K562 (cell line): Measurements from ENCODE around the gene CLIP1. TPM values are rescaled to one million over a fixed set of nuclear protein-coding genes. Genes with fewer than 3 reads are reported as not detected.

Experiments used
- ATAC-seq: fragments of 200-7000 bp; cut with Tn5 transposase; 3 replicates; pipeline ENCODE4 v1.9.1; 2020; ENCODE audit warnings: moderate library complexity
- BruUV-seq: library from RNA; stranded (reverse); fragments of 400-500 nt; replicated peaks from 2 replicates; lab custom pipeline; 2021; lab: Mats Ljungman, UMichigan
- CTCF ChIA-PET: fragments of 300-600 bp; formaldehyde crosslinking; extraction: SDS; loops from one replicate; lab custom pipeline; 2021; ENCODE audit warnings: low intra/inter-chr PET ratio; lab: Yijun Ruan, JAX
- POLR2A ChIA-PET: fragments of 300-600, 350-650 bp; sonication (Branson Sonifier 250); formaldehyde crosslinking; extraction: SDS; loops from one replicate; lab custom pipeline; 2021; ENCODE audit warnings: antibody characterized with exemption, inconsistent platforms; lab: Yijun Ruan, JAX
- DNase-seq, 4 experiments: peaks; one replicate each; pipeline versions ENCODE4 v3.0.0 to v3.0.0-alpha.2; 2011 to 2018; ENCODE audit warnings: low spot score in 3 of 4, mixed read lengths in 3 of 4; ENCODE audit errors: extremely low read depth in 1 of 4
- FAIRE-seq: peaks from 2 replicates; lab custom pipeline; 2011; peaks lifted over from hg19 to GRCh38; lab: Jason Lieb, UNC
- H2AFZ ChIP-seq: 2 replicates; pipeline ENCODE4 v1.6.0; 2011; ENCODE audit warnings: low read depth, low read length, control low read depth, inconsistent platforms
- H3K27ac ChIP-seq: fragments of 200-600 bp; 3 replicates; pipeline ENCODE4 v1.8.0; 2011; ENCODE audit warnings: low read depth, mild to moderate bottlenecking, control low read depth, inconsistent platforms, low read length, moderate library complexity, mixed read lengths; ENCODE audit errors: extremely low read depth
- H3K27me3 ChIP-seq, 2 experiments: fragments of 300-600 bp in 1 of 2; 2 replicates in 1 of 2; 3 replicates in 1 of 2; pipeline versions ENCODE4 v1.6.0 to v1.8.0; 2011; ENCODE audit warnings: inconsistent platforms in 2 of 2, low read length in 2 of 2, mild to moderate bottlenecking in 1 of 2, mixed read lengths in 1 of 2, moderate library complexity in 1 of 2; ENCODE audit not compliant: control insufficient read depth in 2 of 2, insufficient read depth in 2 of 2
- H3K36me3 ChIP-seq: fragments of 300-600 bp; 3 replicates; pipeline ENCODE4 v1.8.0; 2011; ENCODE audit warnings: mild to moderate bottlenecking, low read length, inconsistent platforms; ENCODE audit not compliant: control insufficient read depth, insufficient read depth
- H3K4me1 ChIP-seq, 2 experiments: fragments of 200-600 bp in 1 of 2; replicated peaks in 1 of 2; 2 replicates in 1 of 2; 3 replicates in 1 of 2; pipeline versions ENCODE4 v1.5.1 to v1.8.0; 2011; ENCODE audit warnings: inconsistent platforms in 2 of 2, low read length in 2 of 2, mild to moderate bottlenecking in 1 of 2, mixed read lengths in 1 of 2, moderate library complexity in 1 of 2; ENCODE audit not compliant: control insufficient read depth in 2 of 2, insufficient read depth in 2 of 2
- H3K4me2 ChIP-seq: 2 replicates; pipeline ENCODE4 v1.6.1; 2011; ENCODE audit warnings: low read length, control low read depth, inconsistent platforms, mixed read lengths; ENCODE audit not compliant: insufficient read depth
- H3K4me3 ChIP-seq: fragments of 200-600 bp; sonication (generic), shearing (Covaris generic); 2 replicates; pipeline ENCODE4 v1.5.1; 2016; ENCODE audit warnings: control low read depth, inconsistent platforms
- H3K79me2 ChIP-seq: fragments of 200-600 bp; 3 replicates; pipeline ENCODE4 v1.8.0; 2011; ENCODE audit warnings: low read length, inconsistent platforms; ENCODE audit not compliant: control insufficient read depth, insufficient read depth
- H3K9ac ChIP-seq, 2 experiments: 2 replicates each; pipeline versions ENCODE4 v1.6.0 to v1.6.1; 2011; ENCODE audit warnings: low read depth in 2 of 2, low read length in 2 of 2, control low read depth in 1 of 2, inconsistent platforms in 1 of 2, mild to moderate bottlenecking in 1 of 2, mixed read lengths in 1 of 2; ENCODE audit not compliant: insufficient read depth in 1 of 2
- H3K9me1 ChIP-seq: one replicate; pipeline ENCODE4 v1.6.0; 2011; ENCODE audit warnings: inconsistent platforms, mild to moderate bottlenecking, low read length, moderate library complexity; ENCODE audit not compliant: control insufficient read depth, insufficient read depth
- H3K9me3 ChIP-seq: replicated peaks from 2 replicates; pipeline ENCODE4 v1.5.1; 2011; ENCODE audit warnings: low read depth, low read length, inconsistent platforms; ENCODE audit not compliant: control insufficient read depth, insufficient read depth
- H4K20me1 ChIP-seq: replicated peaks from 2 replicates; pipeline ENCODE4 v1.6.1; 2011; ENCODE audit warnings: low read length, inconsistent platforms, mixed read lengths; ENCODE audit not compliant: control insufficient read depth, insufficient read depth
- CCAR2 ChIP-seq: fragments of 200-400 bp; formaldehyde crosslinking; IDR thresholded peaks from 2 replicates; pipeline ENCODE4 v1.6.1; 2017; ENCODE audit warnings: mild to moderate bottlenecking, low read depth, low read length
- FOXP1 ChIP-seq: sonication (generic); formaldehyde crosslinking; IDR thresholded peaks from 2 replicates; pipeline ENCODE4 v1.8.0; 2022; ENCODE audit warnings: mild to moderate bottlenecking, missing genetic modification reagents
- RAD21 ChIP-seq, 2 experiments: fragments of 250-450 bp in 1 of 2; fragments of 450-650 bp in 1 of 2; sonication (Bioruptor Pico) in 1 of 2; formaldehyde crosslinking in 1 of 2; IDR thresholded peaks in 1 of 2; conservative IDR thresholded peaks in 1 of 2; 2 replicates each; pipeline versions ENCODE4 v1.4.0 to v1.8.0; 2020 to 2022; ENCODE audit warnings: mild to moderate bottlenecking in 2 of 2, moderate library complexity in 1 of 2
- SMARCB1 ChIP-seq: IDR thresholded peaks from 2 replicates; pipeline ENCODE4 v1.6.1; 2011; ENCODE audit warnings: improper control_type of control experiment, low read depth; ENCODE audit not compliant: insufficient read length
- SRSF1 ChIP-seq: fragments of 200-400 bp; formaldehyde crosslinking; IDR thresholded peaks from 2 replicates; pipeline ENCODE4 v1.6.1; 2017; ENCODE audit warnings: mild to moderate bottlenecking, low read depth, low read length, moderate library complexity
- TCF7L2 ChIP-seq: fragments of 150-350 bp; IDR thresholded peaks from 2 replicates; pipeline ENCODE4 v1.6.1; 2016; ENCODE audit warnings: low read depth, mild to moderate bottlenecking, low read length, moderate library complexity
- TEAD1 ChIP-seq, 2 experiments: fragments of 450-650 bp in 1 of 2; sonication (generic) in 1 of 2; formaldehyde crosslinking; IDR thresholded peaks; 2 replicates each; pipeline versions ENCODE4 v1.4.0 to v1.8.0; 2020 to 2022; ENCODE audit warnings: mild to moderate bottlenecking in 2 of 2, missing genetic modification reagents in 1 of 2
- ZNF507 ChIP-seq: conservative IDR thresholded peaks from 2 replicates; pipeline ENCODE4 v1.6.1; 2017; ENCODE audit warnings: missing genetic modification characterization, missing compliant biosample characterization
- in situ Hi-C: fragments of 300-500 bp; cut with MboI; formaldehyde crosslinking; loops from 4 replicates; pipeline ENCODE4 v1.15.0; 2018; ENCODE audit warnings: inconsistent platforms, mixed read lengths
- intact Hi-C: fragments of 100-400 bp; cut with micrococcal nuclease; formaldehyde crosslinking; loops from 2 replicates; pipeline ENCODE4 v1.14.2; 2022
- polyA plus RNA-seq, 8 experiments: library from polyadenylated mRNA; depleted of rRNA in 4 of 8; stranded (reverse) in 5 of 8; unstranded in 3 of 8; fragments of >200 nt; fragmentation: Nextera tagmentation in 2 of 8; fragmentation: Illumina TruSeq in 1 of 8; extraction: Ambion mirVana in 2 of 8; extraction: Trizol in 1 of 8; gene quantifications; 2 replicates each; pipeline versions ENCODE4 v1.2.1 to v1.2.3, GENCODE V29; 2011 to 2014; ENCODE audit warnings: inconsistent platforms in 1 of 8, missing spikeins in 1 of 8
- total RNA-seq, 7 experiments: library from RNA; depleted of rRNA in 6 of 7; stranded (reverse); fragments of >200 nt in 6 of 7; fragmentation: Illumina TruSeq in 2 of 7; extraction: Trizol in 2 of 7; gene quantifications; 2 replicates each; pipeline versions ENCODE4 v1.2.1 to v1.2.3, GENCODE V29; 2011 to 2021; ENCODE audit warnings: low replicate concordance in 1 of 7

The CLIP1 gene
- total and polyA plus RNA-seq, 9 of the 15 experiments (the other 6 are each of a cell fraction or from before 2014, with no cell fraction given), result 5.8 to 33.9 (median 27.6) TPM

- TF ChIP-seq SRSF1 (no peak), TCF7L2 (no peak), FOXP1 (CRISPR knock-in tag) (no peak), RAD21 (CRISPR knock-in tag; conservative IDR thresholded peaks at IDR 0.05 in 1 of 2, IDR thresholded peaks at IDR 0.05 in 1 of 2) (no peak), TEAD1 (CRISPR knock-in tag; IDR thresholded peaks at IDR 0.05) (no peak), SMARCB1 (no peak)
- TF ChIP-seq, all 486 proteins: peak for 0
These were observed 125.0 kb downstream of the CLIP1 start (continued) for GRCh38 chr12:122297494-122297893.

GRCh38 chr12:122295877-122296276 is 126.6 kb downstream of the CLIP1 start:
- POLR2A ChIA-PET, result no interaction called here
- DNase-seq (no peak), FAIRE-seq (no peak)
- Histone ChIP-seq H3K36me3 (peaks cover 21% of the 10 kb centered on the region; the same call in 2 of the 3 replicates), H3K27me3 (no peaks in the 10 kb centered on the region), H3K4me2 (no peak overlapping the region), H3K4me1 (no peaks in the 10 kb centered on the region), H4K20me1 (no peaks in the 10 kb centered on the region), H2AFZ (no peak overlapping the region), H3K9me3 (no peaks in the 10 kb centered on the region), H3K4me3 (no peak overlapping the region)
- intact Hi-C loops, result no loop called here
- TF ChIP-seq ZNF507 (tag), result peak; percentile 94
- TF ChIP-seq CCAR2, result no peak
- TF ChIP-seq, all 486 proteins: peak for 1
- BruUV-seq, result no TSS peak
- in situ Hi-C loops, result no loop called here
- H3K79me2 ChIP-seq, result no peaks in the 10 kb centered on the region
- CTCF ChIA-PET, result no interaction called here
- H3K9me1 ChIP-seq, result no peaks in the 10 kb centered on the region
- no peak overlapping the region for H3K27ac ChIP-seq
- ATAC-seq, result no peak
- H3K9ac ChIP-seq, result no peak overlapping the region
